ENCODE results near the gene PPFIA4. TPM values are rescaled to one million over a fixed set of nuclear protein-coding genes. Genes with fewer than 3 reads are reported as not detected.
"Not testable (repeated sequence)": the region's sequence is repeated elsewhere in the genome, so short reads cannot be mapped to it uniquely, and the experiment has no call there.

Gene PPFIA4
- total RNA-seq, 1 experiment from 2014 or later = 4.2 TPM

DNA sequence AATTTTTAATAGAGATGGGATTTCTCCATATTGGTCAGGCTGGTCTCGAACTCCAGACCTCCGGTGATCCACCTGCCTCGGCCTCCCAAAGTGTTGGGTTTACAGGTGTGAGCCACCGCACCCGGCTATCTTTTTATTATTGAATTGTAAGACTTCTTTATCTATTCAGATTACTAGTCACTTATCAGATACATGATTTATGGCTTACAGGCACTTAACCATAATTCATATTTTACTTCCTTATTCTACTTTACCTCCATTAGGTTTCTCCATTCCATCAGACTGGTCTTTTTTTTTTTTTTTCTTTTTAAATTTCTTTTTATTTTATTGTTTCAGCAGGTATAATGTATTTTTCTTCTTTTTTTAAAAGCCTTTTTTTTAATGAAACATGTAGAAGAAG, 14.7 kb upstream of the PPFIA4 start:
- no peak for DNase-seq (ENCODE audit: extremely low read depth, low read depth)

GRCh38 chr1:203017061-203017460, 9.2 kb upstream of the PPFIA4 start:
- DNase-seq (ENCODE audit: extremely low read depth, low read depth) = no peak

GRCh38 chr1:203017692-203018091, 8.6 kb upstream of the PPFIA4 start:
- DNase-seq (ENCODE audit: extremely low read depth, low read depth) = no peak

- DNase-seq (ENCODE audit: extremely low read depth, low read depth) = not testable (repeated sequence)
Measured at GRCh38 chr1:203022855-203023254, 3.4 kb upstream of the PPFIA4 start.

DNA sequence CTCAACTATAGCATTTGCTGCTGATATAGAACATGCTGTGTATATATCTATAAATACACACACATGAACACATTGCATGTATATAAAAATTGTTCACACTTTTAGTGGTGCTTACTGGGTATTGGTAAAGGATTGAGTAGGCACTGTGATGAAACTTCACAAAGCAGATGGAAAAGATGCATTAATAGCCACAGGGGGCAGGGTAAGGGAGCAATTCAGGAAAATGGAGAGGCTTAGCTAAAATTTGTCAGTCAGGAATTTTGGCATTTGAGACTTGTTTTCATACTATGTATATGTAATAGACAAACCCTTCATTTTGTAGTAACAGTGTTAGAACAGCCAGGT, 633 bp upstream of the PPFIA4 start:
- DNase-seq (ENCODE audit: extremely low read depth, low read depth) = no peak

DNA sequence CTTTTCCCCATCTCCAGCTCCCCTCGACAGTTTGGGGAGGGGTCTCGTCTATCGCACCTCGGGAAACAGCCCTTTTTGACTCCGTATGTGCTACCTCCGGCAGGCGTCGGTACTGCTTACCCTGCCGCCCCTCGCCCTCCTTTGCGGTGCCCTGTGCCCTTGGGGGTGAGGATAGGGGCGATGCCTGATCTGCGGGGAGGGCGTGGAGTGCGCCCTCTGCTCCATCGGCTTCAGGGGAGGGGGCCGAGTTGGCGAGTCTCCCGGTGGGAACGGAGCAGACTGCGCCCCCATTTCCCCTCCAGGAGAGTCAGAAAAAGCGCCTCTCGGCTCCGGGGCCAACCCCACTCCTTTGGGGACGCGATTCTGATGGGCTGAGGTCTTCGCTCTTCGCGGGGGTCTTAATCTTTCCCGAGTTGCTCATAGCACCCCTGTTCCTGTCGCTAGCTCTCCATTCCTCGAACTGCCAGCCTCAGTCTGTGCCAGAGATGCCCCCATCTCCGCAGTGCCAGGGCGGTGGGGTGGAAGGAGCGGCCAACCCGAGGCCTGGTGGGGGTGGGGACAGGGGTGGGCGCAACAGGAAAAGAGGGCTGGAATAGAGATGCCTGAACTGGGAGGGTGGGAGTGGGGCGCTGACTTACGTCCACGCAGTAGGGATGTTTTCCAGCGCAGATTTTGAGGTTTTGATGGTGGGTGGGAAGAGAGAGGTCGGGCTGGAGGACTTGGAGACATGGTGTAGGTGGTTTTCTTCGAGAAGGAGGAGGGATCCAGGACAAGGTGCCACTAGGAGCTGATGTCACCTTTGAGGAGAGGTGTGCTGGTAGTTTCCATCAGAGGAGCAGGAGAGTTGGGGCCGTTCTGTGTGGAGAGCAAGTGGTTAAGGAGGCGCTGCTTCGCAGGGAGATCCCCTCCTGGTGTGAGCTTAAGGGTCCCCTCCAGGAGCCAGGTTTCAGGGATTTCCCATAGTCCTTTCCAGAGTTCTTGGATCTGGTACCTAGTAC, 674 bp downstream of the PPFIA4 start:
- DNase-seq (ENCODE audit: extremely low read depth, low read depth) = no peak

- DNase-seq (ENCODE audit: extremely low read depth, low read depth) = no peak
Measured at GRCh38 chr1:203028067-203028783, 1.9 kb downstream of the PPFIA4 start.

- DNase-seq (ENCODE audit: extremely low read depth, low read depth) = no peak
Measured at GRCh38 chr1:203028784-203029553, 2.7 kb downstream of the PPFIA4 start.

DNA sequence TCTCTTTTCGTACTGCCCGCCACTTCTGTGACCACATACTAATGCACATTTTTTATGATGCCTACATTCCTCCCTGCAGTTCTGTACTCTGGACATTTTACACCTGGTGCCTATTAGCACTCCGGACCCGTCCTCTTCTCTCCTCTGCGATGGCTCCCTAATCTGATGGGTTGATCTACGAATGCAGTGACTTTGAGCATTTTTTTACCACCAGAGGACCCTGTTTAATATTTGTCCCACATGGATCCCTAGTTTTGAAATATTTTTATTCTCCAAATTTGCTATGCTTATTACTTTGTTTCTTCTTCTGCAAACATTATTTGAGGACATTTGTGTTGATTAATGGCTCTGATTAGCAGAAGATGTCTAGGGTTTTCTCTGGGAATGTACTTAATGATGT, 5.2 kb downstream of the PPFIA4 start:
- DNase-seq (ENCODE audit: extremely low read depth, low read depth) = no peak

- no peak for DNase-seq (ENCODE audit: extremely low read depth, low read depth)
Measured at GRCh38 chr1:203033287-203033686, 7.0 kb downstream of the PPFIA4 start.

- DNase-seq (ENCODE audit: extremely low read depth, low read depth) = no peak
Measured at GRCh38 chr1:203033917-203034316, 7.6 kb downstream of the PPFIA4 start.

- no peak for DNase-seq (ENCODE audit: extremely low read depth, low read depth)
Measured at GRCh38 chr1:203034422-203035110, 8.3 kb downstream of the PPFIA4 start.

GRCh38 chr1:203035111-203036000, 9.1 kb downstream of the PPFIA4 start:
- DNase-seq (ENCODE audit: extremely low read depth, low read depth) = no peak

DNA sequence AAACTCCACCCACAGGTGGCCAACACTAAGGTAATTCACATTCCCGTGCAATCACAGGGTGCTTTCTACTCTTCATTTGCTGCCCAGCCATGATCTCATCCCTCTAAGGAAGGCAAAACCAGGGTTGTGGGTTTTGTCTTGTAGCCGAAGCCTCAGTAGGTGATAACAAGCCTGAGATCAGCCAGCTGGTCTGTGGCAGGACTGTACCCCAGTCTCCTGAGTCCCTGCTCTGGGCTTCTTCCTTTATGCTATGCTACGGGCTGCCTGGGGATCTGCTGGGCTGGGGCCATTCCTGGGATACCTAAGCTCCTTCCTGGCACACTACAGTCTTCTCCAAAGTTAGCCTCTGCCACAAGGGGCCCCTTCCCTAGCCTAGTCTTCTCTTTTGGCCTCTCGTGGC, 9.8 kb downstream of the PPFIA4 start:
- DNase-seq (ENCODE audit: extremely low read depth, low read depth) = no peak

- no peak for DNase-seq (ENCODE audit: extremely low read depth, low read depth)
Measured at GRCh38 chr1:203036537-203036936, 10.2 kb downstream of the PPFIA4 start.

GRCh38 chr1:203037509-203038190, 11.4 kb downstream of the PPFIA4 start:
- no peak for DNase-seq (ENCODE audit: extremely low read depth, low read depth)

DNA sequence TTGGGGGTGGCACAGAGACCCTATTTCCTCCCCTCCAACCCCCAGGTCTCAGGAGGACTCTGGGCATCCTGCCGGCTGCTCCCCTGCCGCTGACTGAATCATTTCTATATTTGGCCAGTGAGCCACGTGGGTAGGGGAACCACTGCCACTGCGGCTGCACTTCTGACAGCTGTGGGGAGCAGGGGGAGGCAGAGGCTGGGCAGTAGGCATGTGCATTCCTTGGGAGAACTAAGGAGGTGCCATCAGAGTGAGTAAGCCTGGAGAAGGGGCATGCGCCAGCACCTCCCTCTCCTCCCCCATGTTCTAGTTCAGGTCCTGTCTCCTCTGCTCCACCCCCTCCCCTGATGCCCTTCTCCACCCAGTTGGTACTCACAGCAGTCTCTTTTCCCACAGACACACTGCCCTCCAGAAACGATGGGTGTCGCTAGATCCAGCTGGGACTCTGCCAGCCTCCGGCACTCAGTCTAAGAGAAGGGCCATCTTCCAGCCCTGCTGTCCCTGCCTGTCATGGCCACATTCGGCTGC, 12.0 kb downstream of the PPFIA4 start:
- DNase-seq (ENCODE audit: extremely low read depth, low read depth) = no peak

GRCh38 chr1:203038891-203039608, 12.8 kb downstream of the PPFIA4 start:
- DNase-seq (ENCODE audit: extremely low read depth, low read depth) = peak; percentile 74
